GM12873 (cell line): Measurements from ENCODE around the gene PDE1C.

Source experiments
- TF ChIP-seq, protein P1 (sequence below): IDR thresholded peaks from 2 replicates; pipeline ENCODE4 v1.5.1; 2012; ENCODE audit warnings: low read depth, mild to moderate bottlenecking, moderate library complexity, low read length, control low read depth; ENCODE audit not compliant: insufficient read depth; ENCODE audit errors: missing control alignments

PDE1C gene

DNA sequence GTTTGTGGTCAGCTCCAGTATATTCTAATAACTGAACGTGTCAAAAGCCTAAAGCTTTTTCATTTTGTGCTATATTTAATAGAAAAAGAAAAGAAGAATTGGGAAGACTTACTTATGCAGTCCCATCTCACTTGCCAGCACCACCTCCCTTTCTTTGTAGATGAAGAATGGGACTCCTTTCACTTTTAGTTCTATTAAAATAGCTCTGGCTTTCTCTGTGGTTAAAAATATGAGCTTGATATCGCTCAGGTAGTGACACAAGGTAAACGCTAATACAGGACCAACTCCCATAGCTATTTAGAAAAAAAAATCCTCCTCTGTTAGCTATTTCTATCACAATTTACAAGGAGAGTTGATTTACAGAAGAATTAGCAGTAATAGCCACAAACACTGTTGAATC is 176.8 kb downstream of the PDE1C start:
- TF ChIP-seq, protein P1, sequence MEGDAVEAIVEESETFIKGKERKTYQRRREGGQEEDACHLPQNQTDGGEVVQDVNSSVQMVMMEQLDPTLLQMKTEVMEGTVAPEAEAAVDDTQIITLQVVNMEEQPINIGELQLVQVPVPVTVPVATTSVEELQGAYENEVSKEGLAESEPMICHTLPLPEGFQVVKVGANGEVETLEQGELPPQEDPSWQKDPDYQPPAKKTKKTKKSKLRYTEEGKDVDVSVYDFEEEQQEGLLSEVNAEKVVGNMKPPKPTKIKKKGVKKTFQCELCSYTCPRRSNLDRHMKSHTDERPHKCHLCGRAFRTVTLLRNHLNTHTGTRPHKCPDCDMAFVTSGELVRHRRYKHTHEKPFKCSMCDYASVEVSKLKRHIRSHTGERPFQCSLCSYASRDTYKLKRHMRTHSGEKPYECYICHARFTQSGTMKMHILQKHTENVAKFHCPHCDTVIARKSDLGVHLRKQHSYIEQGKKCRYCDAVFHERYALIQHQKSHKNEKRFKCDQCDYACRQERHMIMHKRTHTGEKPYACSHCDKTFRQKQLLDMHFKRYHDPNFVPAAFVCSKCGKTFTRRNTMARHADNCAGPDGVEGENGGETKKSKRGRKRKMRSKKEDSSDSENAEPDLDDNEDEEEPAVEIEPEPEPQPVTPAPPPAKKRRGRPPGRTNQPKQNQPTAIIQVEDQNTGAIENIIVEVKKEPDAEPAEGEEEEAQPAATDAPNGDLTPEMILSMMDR: no peak

GRCh38 chr7:31892099-31892829 is 177.9 kb downstream of the PDE1C start:
- TF ChIP-seq, protein P1: no peak

GRCh38 chr7:31890766-31891165 is 179.4 kb downstream of the PDE1C start:
- TF ChIP-seq, protein P1: no peak

- TF ChIP-seq, protein P1: no peak
These were observed 180.0 kb downstream of the PDE1C start for GRCh38 chr7:31890198-31890597.

- TF ChIP-seq, protein P1: no peak
These were observed 183.2 kb downstream of the PDE1C start for GRCh38 chr7:31887006-31887405.

DNA sequence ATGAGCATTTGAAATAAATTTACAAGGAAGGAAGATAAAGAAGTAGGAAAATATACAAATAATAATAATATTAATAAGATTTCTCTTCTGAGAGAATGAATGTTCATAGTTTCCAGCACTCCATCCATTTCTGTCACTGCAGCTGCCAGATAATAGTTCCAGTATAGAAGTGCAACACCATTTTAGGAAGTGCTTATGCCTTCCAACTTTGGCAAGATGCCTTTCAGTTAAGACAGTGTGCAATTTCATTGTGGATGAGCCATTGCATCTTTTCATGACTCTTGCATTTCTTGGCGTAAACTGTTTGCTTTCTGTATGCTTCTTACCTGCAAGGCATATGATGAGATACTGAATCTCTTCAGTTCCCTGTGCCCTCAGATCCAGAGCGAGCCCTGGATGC is 185.0 kb downstream of the PDE1C start:
- TF ChIP-seq, protein P1: no peak

GRCh38 chr7:31883761-31884164 is 186.4 kb downstream of the PDE1C start:
- TF ChIP-seq, protein P1: no peak
